Measurements from ENCODE around the gene IL1RAPL1. TPM values are rescaled to one million over a fixed set of nuclear protein-coding genes. Genes with fewer than 3 reads are reported as not detected.

Gene IL1RAPL1
- total and polyA plus RNA-seq, 2 donors (not counting 1 experiment from before 2014, with no cell fraction given): 0.25 to 2.8 TPM

DNA sequence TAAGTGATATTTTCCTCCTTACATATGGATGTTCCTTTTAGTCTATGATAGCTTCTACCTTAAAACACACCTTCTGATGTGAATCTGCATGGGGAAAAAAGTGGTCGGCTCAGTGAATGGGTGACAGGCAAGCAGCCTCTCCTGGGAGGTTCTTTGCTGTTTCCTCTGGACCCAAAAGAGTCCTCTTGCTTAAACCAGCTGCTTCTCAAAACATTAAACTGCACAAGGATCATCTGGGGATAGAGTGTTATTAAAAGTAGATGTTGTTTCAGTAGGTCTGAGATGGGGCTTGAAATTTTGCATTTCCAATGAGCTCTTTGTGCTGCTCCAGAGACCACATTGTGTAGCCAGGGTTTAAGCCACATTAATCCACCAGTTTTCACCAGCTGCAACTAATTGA, 452.9 kb downstream of the IL1RAPL1 start:
- H3K9ac ChIP-seq (ENCODE audit: insufficient read depth, low read length): no peak overlapping the region
- no peak overlapping the region for H3K27ac ChIP-seq (ENCODE audit: insufficient read depth, low read length)
- no peaks in the 10 kb centered on the region for H3K27me3 ChIP-seq (ENCODE audit: control insufficient read depth, insufficient read depth, low read length)
- H3K4me2 ChIP-seq (ENCODE audit: extremely low read depth, insufficient read depth, low read length): no peak overlapping the region
- H3K36me3 ChIP-seq (ENCODE audit: control insufficient read depth, insufficient read depth, low read length): no peaks in the 10 kb centered on the region
- H2AFZ ChIP-seq (ENCODE audit: low read length): no peak overlapping the region
- no peak overlapping the region for H3K4me3 ChIP-seq (replicated peaks in 1 of 4; ENCODE audit: control extremely low read depth in 1 of 4, insufficient read depth in 1 of 4, low read depth in 3 of 4, low read length in 4 of 4)
- TF ChIP-seq EZH2 (IDR thresholded peaks at IDR 0.05; ENCODE audit: low read length, missing control alignments) (no peak), CTCF (conservative IDR thresholded peaks at IDR 0.05 in 1 of 2, IDR thresholded peaks at IDR 0.05 in 1 of 2; ENCODE audit: low read depth in 1 of 2, low read length in 2 of 2) (no peak)
- no peak for DNase-seq (ENCODE audit: low read depth in 2 of 2)
- H3K9me3 ChIP-seq (ENCODE audit: control insufficient read depth, insufficient read depth, low read depth, low read length): no peaks in the 10 kb centered on the region
- H4K20me1 ChIP-seq (ENCODE audit: control insufficient read depth, extremely low read depth, insufficient read depth, low read length): no peaks in the 10 kb centered on the region
- H3K4me1 ChIP-seq (ENCODE audit: control insufficient read depth, extremely low read depth, insufficient read depth, low read length): no peaks in the 10 kb centered on the region
- no peaks in the 10 kb centered on the region for H3K79me2 ChIP-seq (ENCODE audit: control insufficient read depth, insufficient read depth, low read length)

DNA sequence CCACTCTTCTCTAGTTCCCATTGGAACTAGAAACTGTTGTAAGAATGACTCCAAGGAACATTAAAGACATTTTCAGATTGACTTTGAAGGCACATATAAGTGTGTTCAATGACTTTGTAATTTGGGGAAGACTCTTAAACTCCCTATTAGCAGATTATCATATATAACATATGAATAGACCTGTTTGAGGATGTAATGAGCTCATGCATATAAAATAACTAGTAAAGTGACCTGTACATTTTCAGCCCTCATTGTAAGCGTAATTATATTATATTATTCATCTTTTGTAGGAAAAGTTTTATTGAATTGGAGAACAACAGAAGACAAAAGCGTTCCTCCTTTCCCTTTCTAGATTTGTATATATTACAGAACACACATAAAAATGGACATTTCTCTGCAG, 455.1 kb downstream of the IL1RAPL1 start:
- H3K4me3 ChIP-seq (replicated peaks in 1 of 4; ENCODE audit: control extremely low read depth in 1 of 4, insufficient read depth in 1 of 4, low read depth in 3 of 4, low read length in 4 of 4): no peak overlapping the region
- no peaks in the 10 kb centered on the region for H3K27me3 ChIP-seq (ENCODE audit: control insufficient read depth, insufficient read depth, low read length)
- H3K79me2 ChIP-seq (ENCODE audit: control insufficient read depth, insufficient read depth, low read length): no peaks in the 10 kb centered on the region
- H3K36me3 ChIP-seq (ENCODE audit: control insufficient read depth, insufficient read depth, low read length): no peaks in the 10 kb centered on the region
- DNase-seq (ENCODE audit: low read depth in 2 of 2): no peak
- H3K9me3 ChIP-seq (ENCODE audit: control insufficient read depth, insufficient read depth, low read depth, low read length): no peaks in the 10 kb centered on the region
- no peaks in the 10 kb centered on the region for H4K20me1 ChIP-seq (ENCODE audit: control insufficient read depth, extremely low read depth, insufficient read depth, low read length)
- no peak overlapping the region for H2AFZ ChIP-seq (ENCODE audit: low read length)
- no peak overlapping the region for H3K4me2 ChIP-seq (ENCODE audit: extremely low read depth, insufficient read depth, low read length)
- no peak overlapping the region for H3K9ac ChIP-seq (ENCODE audit: insufficient read depth, low read length)
- H3K4me1 ChIP-seq (ENCODE audit: control insufficient read depth, extremely low read depth, insufficient read depth, low read length): no peaks in the 10 kb centered on the region
- H3K27ac ChIP-seq (ENCODE audit: insufficient read depth, low read length): no peak overlapping the region
- TF ChIP-seq CTCF (conservative IDR thresholded peaks at IDR 0.05 in 1 of 2, IDR thresholded peaks at IDR 0.05 in 1 of 2; ENCODE audit: low read depth in 1 of 2, low read length in 2 of 2) (no peak), EZH2 (IDR thresholded peaks at IDR 0.05; ENCODE audit: low read length, missing control alignments) (no peak)

- Histone ChIP-seq H3K36me3 (ENCODE audit: control insufficient read depth, insufficient read depth, low read length) (no peaks in the 10 kb centered on the region), H3K9ac (ENCODE audit: insufficient read depth, low read length) (no peak overlapping the region), H3K4me1 (ENCODE audit: control insufficient read depth, extremely low read depth, insufficient read depth, low read length) (no peaks in the 10 kb centered on the region), H4K20me1 (ENCODE audit: control insufficient read depth, extremely low read depth, insufficient read depth, low read length) (no peaks in the 10 kb centered on the region), H3K27ac (ENCODE audit: insufficient read depth, low read length) (no peak overlapping the region), H3K4me2 (ENCODE audit: extremely low read depth, insufficient read depth, low read length) (no peak overlapping the region), H3K79me2 (ENCODE audit: control insufficient read depth, insufficient read depth, low read length) (no peaks in the 10 kb centered on the region), H2AFZ (ENCODE audit: low read length) (no peak overlapping the region), H3K9me3 (ENCODE audit: control insufficient read depth, insufficient read depth, low read depth, low read length) (no peaks in the 10 kb centered on the region), H3K27me3 (ENCODE audit: control insufficient read depth, insufficient read depth, low read length) (no peaks in the 10 kb centered on the region), H3K4me3 (replicated peaks in 1 of 4; ENCODE audit: control extremely low read depth in 1 of 4, insufficient read depth in 1 of 4, low read depth in 3 of 4, low read length in 4 of 4) (no peak overlapping the region)
- DNase-seq (ENCODE audit: low read depth in 2 of 2): no peak
- TF ChIP-seq CTCF (conservative IDR thresholded peaks at IDR 0.05 in 1 of 2, IDR thresholded peaks at IDR 0.05 in 1 of 2; ENCODE audit: low read depth in 1 of 2, low read length in 2 of 2) (no peak), EZH2 (IDR thresholded peaks at IDR 0.05; ENCODE audit: low read length, missing control alignments) (no peak)
These were observed 456.5 kb downstream of the IL1RAPL1 start for GRCh38 chrX:29043746-29044145.

Data from fibroblast of lung (primary cell).